GM21381 (cell line): ENCODE measurements around the gene SERP2.

Experiments
- ATAC-seq: cut with Tn5 transposase; IDR thresholded peaks from one replicate; pipeline ENCODE4 v1.9.1; 2021; ENCODE audit warnings: mild to moderate bottlenecking, moderate library complexity; ENCODE audit not compliant: unreplicated experiment

Gene SERP2

DNA sequence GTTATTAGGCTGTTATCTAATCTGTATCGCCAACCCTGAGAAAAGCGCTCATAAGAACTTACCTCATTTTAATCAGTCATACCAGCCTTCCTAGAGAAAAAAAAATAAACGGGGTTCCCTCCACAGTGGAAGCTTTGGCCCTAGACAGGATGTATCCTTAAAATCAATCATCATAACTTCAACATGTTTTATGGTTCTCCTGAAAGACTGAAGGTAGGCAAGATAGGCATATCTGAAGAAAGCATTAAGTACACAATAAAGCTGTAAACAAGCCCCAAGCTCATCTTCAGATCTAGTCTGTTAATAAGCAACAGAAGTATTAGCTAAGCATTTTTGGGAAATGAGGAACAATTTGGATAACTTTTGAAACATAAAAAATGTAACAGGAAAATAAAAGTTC is 18.7 kb upstream of the SERP2 start:
- no peak for ATAC-seq

DNA sequence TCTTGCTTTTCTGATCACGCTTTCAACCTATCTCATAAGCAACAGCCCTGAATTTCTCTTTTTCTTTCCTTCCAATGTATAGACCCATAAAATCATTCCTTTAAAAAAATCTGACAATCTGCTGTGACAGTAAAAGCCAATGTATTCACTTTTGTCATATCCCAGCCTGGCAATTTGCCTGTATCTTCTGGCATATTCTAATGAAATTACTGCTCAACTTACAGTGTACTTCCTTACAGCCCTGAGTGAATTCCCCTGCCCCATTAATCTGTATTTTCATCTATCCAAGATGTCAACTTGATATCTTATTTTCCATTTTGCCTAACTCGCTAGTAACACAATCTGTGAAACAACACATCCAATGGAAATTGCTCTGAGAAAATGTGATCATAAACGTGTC is 18.0 kb upstream of the SERP2 start:
- ATAC-seq: no peak

DNA sequence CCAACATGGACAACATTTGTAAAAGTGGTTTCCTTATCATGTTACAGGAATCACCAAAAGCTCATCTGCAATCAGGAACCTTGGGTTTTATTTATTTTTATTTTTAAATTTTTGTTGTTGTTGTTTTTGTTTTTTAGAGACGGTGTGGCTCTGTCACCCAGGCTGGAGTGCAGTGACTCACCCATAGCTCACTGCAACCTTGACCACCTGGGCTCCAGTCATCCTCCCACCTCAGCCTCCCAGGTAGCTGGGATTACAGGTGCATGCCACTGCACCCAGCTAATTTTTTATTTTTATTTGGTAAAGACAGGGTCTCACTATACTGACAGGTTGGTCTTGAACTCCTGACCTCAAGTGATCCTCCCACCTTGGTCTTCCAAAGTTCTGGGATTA is 13.6 kb upstream of the SERP2 start:
- no peak for ATAC-seq

DNA sequence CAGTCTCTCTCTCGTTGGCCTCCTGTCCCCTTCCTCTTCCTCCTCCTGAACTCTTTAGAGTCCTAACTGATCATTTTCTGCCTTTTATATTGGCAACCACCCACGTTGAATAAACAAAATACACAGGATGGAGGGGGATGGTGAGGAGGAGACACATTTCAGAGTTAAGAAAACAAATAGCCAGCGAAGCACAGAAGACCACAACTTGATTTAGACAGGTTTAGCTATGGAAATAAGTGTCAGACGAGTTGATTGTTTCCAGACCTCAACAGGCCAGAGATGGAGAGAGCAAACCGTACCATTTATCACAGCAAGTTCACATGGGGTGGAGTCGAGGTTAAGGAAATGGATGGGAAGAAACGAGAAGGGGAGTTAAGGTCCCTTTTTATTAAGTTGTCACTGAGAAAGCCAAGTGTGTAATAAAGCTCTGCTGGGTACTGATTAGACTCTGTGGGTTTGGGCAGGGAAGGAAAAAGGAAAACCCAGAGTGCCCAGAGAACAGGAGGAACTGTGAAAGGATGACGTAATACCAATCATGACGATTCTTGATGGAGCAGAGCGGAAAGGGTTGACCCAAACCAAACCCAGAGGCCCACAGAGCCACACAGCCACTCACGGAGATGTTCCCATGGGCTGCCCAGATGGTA is 11.1 kb upstream of the SERP2 start:
- ATAC-seq: no peak

DNA sequence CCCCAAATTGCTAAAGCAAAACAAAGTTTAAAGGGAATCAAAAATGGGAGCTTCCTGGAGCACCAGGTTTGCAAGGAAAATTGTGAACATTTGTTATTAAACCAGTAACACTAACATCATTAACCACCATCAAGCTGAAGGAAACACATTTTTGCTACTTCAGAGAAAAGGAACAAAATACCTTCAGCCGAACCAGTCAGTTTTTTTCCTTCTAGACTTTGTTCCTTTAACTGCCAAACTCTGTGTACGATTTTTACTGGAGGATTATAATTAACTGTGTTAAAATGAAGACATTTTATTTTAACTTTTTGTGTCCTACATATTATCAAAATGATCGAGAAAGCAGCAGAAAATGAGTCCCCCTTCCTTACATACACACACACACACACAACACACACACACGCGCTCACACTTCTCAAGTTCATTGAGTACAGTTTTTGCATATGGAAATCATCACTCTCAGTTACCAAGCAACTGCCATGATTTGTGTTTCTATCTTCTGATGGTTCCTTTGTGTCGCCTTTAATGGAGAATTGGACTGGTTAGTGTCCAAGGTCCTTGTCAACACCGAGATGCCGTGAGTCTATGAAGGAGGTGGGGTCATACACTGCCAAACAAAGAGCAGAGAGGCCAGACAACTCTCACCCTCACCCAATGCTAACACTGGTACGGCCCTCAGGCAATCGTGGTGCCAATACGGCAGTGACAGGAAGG is 9.8 kb upstream of the SERP2 start:
- no peak for ATAC-seq

DNA sequence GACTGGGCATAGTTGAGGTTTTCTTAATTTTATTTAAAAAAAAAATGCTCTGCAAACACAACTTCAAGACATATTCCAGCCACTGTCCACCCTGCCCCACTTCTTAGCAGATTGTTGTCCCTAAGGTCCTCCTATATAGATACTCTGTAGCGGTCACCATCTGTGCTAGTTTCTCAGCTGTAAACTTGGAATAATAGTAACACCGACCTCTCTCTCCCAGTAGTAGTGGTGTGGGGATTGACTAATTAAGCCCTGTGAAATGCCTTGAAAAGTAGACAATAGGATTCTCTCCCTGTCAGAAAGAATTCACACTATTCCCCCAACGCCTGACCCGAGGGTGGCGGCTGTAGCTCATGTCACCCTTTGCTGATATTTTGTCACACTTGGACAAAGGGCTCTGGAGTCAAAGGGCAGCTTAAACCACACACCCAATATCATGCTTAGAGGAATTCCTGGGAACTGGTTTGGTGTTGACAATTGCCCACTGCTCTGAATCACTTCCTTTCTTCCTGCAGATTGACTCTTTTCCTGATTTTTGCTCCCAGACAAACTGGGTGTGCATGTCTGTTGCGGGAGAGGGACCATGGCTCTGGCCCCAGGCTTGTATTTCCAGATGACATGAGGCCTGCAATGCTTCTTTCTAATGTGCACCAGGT is 9.2 kb upstream of the SERP2 start:
- no peak for ATAC-seq

DNA sequence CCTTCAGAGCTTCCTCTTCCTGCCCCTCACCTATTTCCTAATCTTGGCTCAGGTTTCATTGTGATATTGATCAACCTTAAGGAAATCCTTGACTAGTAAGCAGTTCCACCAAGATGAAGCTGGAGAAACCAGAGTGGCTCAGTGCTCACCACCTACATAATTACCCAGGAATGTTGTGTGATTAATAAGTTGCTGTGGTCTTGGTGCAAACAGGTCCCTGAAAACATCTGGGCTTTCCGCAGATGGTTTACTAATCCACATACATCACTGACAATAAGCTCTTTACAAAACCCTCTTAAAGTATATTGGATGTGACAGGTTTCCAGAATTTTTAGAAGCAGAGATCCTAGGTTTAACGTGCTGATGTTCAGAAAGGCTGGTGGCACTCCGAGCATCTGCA is 8.6 kb upstream of the SERP2 start:
- no peak for ATAC-seq

DNA sequence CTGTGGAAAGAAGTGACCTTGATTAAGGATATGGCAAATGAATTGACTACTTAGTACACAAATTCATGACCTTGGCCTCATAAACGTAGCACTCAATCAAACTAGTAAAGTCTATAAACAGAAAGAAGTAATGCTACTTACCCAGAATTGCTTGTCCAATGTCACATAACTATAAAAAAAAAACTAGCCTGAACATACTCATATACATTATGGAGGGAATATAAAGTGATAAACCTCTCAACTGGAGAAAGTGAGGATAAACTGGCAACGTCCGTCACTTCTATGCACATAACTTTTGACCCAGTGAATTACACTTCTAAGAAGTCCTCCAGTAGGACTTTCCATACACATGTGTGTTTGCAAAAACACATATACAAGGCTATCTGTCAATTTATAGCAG is 7.7 kb upstream of the SERP2 start:
- ATAC-seq: no peak

DNA sequence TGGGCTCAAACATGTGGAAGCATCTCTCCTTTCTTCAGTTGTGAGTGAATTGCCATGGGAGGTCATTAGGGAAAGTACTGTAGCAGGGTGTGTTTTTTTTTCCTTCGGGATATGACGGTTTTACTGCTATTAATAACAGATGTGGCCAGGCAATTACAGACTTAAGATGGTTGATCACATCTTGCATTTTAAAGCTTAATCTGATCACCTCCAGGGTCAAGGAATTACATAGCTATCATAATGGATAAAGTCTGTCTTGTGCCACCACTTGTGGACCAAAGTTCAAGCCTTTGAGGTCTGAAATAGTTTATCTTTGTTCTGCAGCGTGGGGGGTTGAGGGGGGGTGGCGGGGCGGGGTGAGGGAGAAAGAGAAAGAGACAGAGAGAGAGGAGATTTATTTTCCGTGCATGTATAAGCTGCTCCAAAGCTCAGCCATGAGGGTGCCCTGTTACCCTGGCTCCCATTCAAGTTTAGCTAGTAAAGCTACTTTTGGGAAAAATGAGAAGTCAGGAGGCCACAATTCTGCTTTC is 5.5 kb upstream of the SERP2 start:
- ATAC-seq: no peak

DNA sequence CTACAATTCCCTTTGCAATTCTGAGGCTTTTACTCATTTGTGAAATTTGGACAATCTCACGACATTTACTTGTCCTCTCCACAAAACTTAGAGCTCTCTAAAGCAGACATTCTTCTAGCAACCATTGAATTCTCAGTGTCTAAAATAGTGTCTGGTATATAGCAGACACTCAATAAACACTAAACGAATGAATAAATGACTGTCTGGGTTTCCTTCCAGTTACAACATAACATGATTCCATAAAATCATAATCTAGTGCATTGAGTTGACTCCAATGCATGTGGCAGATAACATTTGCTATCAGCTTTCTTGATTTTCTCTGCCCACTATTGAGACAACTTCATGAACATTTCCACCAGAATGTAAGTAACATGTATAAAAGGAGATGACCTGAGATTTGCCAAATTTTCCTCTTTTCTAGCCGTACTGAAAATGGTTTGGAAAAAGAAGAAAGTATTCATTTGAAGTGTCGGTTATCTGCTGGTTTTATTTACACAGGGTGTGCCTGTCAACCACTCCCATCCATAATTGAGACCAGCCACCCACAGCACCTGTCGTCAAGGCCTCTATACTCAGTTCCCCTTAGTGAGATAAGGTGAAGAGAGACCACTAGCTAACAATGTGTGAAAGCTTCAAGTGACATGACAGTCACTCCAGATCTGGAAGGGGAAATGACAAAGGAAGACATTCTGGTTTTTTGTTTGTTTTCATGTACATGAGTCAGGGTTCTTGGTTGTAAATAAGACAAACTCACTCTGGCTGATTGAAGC is 4.8 kb upstream of the SERP2 start:
- no peak for ATAC-seq

DNA sequence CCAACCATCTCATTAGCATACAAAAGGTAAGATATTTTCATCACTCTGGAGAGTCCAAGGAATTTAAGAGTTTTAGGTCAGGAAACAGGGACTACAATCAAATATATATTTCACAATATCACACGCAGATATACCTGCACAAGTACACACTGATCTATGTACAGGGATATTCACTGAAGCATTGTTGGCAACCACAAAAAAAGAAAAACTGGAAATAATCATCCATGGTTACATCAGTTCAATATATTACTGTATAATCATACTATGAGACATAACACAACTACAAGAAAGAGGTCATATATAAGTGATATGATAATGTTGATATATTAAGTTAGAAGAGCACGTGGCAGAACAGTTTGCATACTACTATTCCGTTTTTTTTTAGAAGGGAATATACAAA is 2.2 kb upstream of the SERP2 start:
- ATAC-seq: no peak

DNA sequence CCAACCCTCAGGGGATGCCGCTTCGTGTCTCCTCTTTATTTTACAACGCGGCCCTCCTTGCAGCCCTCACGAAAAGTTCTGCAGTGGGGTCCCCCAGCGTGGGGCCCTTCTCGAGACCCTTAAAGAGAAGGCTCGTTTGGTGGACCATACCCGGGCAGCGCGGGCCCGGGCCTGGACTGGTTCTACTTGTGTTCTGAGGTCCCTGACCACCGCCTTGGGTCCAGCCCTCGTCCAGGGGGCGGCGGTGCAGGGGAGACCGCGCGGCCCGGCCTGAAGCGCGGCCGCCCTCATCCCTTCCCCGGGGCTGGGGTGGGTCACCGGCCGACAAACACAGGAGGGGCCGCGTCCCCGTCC is 400 bp upstream of the SERP2 start:
- no peak for ATAC-seq

DNA sequence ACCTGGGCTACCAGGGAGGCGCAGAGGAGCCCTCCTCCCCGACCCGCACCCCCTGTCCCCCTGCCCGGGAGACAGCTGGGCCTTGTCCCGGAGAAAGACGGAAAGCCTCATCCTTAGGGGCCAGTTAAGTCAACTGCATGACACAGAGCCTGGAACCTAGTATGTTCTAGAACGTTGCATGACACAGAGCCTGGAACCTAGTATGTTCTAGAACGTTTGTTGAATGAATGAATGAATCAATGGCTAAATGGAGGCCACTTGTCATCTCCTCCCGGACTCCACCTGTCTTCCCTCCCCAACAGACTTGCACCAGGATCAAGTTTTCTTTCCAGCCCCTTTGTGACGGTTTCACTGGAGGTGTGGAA is 706 bp downstream of the SERP2 start:
- ATAC-seq: no peak

DNA sequence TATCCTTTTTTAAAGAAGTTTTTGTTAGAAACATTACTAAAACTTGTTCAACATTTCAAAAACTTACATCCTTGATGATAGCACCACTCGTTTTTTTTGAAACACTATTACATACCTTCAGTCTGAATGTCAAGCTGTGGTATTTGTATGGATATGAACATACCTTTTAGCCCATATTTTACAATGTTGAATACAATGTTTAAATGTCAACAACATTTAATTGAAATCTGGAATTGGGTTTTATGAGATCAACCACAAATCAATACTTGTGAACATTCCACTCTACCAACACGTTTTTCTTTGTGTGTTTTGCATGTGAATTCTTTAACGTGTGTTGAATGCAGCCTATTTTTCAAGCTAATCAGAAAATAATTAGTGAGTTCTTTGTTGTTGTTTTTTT is 4.7 kb downstream of the SERP2 start:
- no peak for ATAC-seq

DNA sequence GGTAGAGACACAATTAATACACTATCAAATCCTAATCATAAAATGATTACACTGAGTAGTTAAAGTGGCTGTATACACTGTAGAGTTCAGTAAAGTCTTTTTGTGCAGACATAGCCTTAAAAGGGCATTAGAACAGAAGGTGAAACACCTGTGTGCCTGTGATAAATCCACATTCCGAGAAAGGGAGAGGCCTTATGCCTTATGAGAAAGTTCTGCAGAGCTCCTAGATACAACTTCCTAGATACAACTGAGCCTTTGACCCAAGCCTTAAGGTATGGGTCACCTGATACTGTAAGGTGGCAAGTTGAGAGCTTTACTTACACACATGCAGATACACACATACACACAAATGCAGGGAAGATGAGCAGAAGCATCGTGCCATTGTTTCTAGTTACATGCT is 6.3 kb downstream of the SERP2 start:
- no peak for ATAC-seq

DNA sequence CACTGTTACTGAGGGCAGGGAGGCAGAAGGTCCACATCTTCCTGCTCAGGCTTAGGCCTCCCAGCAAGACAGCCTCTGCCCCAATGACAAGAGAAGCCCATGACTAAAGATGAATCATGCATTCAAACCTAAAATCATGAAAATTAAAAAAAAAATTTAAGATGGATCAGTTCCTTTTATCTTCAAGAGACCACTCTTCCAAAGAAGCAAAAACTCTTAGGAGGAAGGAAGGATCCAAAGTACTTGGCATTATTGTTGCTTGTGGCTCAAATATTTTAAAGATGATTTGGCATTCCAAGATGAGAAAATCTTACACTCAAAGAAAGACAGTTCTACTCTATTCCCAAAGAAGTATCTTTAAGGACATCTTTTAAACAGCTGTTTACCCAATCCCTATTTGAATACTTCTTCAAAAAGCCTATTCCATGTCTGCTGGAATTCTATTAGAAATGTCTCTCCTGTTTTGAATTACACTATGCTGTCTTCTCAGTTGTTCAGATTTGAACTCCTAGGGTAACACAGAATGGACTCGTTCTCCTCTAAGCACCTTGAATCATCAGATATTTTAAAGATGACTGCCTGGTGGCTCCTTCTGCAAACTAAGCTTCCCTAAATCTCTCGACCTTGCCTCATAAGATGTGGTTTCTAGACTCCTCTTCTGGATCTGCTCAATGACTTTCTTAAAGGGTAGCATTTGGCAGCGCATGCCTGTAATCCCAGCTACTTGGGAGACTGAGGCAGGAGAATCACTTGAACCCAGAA is 7.0 kb downstream of the SERP2 start:
- no peak for ATAC-seq

DNA sequence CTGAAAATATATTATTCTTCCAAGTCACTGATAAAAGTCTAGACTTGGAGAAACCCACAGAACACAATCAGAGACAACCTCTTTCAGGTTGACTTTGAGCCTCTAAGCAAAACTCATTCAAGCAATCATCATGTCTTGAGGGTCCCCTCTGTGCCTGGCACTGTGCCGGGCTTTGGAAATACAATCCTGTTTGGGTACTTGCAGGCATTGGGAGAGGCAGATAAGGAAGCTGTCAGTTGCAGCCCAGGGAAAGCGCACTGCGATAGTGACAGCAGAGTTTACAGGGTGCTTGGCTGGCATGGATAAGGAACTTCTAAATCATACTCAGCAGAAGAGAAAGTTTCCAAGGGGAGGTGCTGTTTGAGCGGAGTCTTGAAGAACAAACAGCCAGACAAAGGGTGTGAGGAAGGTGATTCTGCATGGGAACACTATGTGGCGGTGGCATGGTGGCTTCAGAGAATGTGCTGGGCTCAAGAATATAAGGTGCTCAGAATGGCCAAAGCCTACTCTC is 9.1 kb downstream of the SERP2 start:
- no peak for ATAC-seq

DNA sequence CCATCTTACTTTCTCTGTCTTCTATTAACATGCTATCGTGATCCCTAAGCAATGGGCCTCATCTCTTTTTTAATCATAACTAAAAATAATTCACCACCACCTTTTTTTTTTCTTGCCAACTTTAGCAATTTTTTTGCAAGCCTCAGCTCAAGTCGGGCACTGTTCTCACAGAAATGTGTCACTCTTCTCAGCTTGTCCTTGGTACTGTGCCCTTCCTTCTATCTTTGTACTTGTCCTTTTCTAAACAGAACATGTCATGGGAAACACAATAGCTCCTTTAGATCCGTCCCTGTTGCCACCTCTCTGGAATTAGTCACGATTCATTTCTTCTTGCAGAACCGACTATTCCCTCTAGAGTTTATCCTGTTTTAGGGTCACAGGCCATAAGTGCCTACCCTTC is 10.3 kb downstream of the SERP2 start:
- no peak for ATAC-seq

DNA sequence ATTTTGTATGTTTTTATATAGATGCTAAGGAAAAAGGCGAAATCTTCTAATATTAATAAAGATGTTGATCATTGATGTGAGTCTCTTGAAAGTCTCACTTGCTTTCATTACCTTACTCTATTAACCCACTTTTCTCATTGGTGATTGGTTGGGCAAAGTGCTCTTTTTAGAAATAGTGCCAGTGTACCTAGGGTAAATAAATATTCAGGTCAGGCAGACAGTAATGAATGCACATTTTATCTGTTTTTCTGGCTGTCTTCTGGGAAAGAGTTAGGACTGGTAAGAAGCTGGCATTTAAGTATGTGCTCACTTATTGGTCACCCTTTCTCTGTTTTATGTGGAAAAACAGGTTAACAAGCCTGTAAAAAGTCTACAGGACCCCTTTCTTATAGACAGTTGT is 11.2 kb downstream of the SERP2 start:
- ATAC-seq: no peak

DNA sequence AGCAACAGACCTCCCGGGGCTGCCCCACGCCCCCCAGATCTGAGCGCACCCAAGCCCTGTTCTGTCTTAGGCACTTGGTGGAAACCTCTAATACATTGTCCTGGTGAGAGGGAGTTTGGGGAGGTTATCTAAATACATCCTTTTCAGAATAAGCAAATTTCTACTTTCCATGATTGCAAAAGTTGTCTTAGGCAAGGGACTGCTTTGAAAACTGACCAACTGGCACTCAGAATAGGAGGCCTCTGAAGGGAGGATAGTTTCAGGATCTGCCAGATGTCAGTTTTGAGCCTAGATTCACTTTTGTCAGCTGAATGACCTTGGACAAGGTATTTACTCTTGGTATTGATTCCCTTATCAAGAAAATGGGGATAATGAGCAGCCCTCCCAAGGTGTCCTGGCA is 11.8 kb downstream of the SERP2 start:
- ATAC-seq: no peak

DNA sequence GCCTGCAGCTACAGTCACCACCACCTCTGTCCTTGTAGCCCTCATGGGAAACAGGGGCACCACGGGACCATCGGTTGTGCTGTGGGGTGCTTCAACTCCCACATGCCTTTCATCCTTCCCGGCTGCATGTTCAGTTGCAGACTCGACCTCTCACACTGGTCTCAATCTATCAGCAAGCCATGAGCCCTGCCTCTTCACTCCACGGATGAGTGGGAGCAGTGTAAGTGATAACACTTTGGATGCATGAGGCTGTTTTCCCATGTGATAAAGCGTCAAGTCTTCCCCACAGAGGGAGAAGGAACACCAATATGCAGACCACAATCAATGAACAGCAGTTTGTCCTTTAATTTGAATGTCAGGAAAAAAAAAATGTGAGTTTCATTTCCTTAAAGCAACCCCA is 12.2 kb downstream of the SERP2 start:
- ATAC-seq: no peak
